Psoas muscle (tissue), 8 donors: ENCODE measurements around the gene ST6GAL1. TPM values are rescaled to one million over a fixed set of nuclear protein-coding genes. Genes with fewer than 3 reads are reported as not detected.
"Not testable (repeated sequence)": the region's sequence is repeated elsewhere in the genome, so short reads cannot be mapped to it uniquely, and the experiment has no call there.

ENCODE experiments used
- ATAC-seq, 4 donors: fragments of 200-7000 bp; cut with Tn5 transposase; one replicate each; pipeline ENCODE4 v1.9.1; 2020; ENCODE audit warnings: moderate library complexity in 3 of 4, mild to moderate bottlenecking in 2 of 4
- DNase-seq, 2 donors: peaks; one replicate each; pipeline ENCODE4 v3.0.0-alpha.2; 2020
- H3K27ac ChIP-seq: fragments of 200-600 bp; one replicate; pipeline ENCODE4 v1.8.0; 2022
- H3K27me3 ChIP-seq, 3 donors: fragments of 200-600 bp in 1 of 3; one replicate each; pipeline versions ENCODE4 v1.6.1 to v1.8.0; 2013 to 2022; ENCODE audit warnings: low read length in 2 of 3, mild to moderate bottlenecking in 2 of 3, moderate library complexity in 1 of 3; ENCODE audit not compliant: insufficient read depth in 3 of 3
- H3K36me3 ChIP-seq, 2 donors: fragments of 200-600 bp in 1 of 2; one replicate each; pipeline versions ENCODE4 v1.6.1 to v1.8.0; 2013 to 2022; ENCODE audit warnings: low read depth in 1 of 2, mild to moderate bottlenecking in 1 of 2, moderate library complexity in 1 of 2; ENCODE audit not compliant: insufficient read depth in 1 of 2
- H3K4me1 ChIP-seq: fragments of 200-600 bp; one replicate; pipeline ENCODE4 v1.8.0; 2022
- H3K4me3 ChIP-seq: fragments of 200-600 bp; one replicate; pipeline ENCODE4 v1.8.0; 2022; ENCODE audit warnings: mild to moderate bottlenecking
- H3K9me3 ChIP-seq: fragments of 200-600 bp; one replicate; pipeline ENCODE4 v1.8.0; 2022
- CTCF ChIP-seq: fragments of 200-600 bp; IDR thresholded peaks from one replicate; pipeline ENCODE4 v1.8.0; 2022; ENCODE audit warnings: antibody characterized with exemption
- WGBS, 3 donors: extraction: QIAGEN DNeasy Blood & Tissue Kit; methylation state at CpG; one replicate each; pipeline versions ENCODE4 v1.1.6 to v1.1.7; 2013; 5-methylcytosine and 5-hydroxymethylcytosine counted together
- intact Hi-C, 2 donors: fragments of 100-400 bp; cut with DNase I; formaldehyde crosslinking; loops; one replicate each; pipeline versions ENCODE4 v1.11.0 to v1.14.2; 2022
- polyA plus RNA-seq, 3 donors: library from polyadenylated mRNA; stranded (reverse); fragments of 200-250 nt; gene quantifications; one replicate each; pipeline ENCODE4 v1.2.3, GENCODE V29; 2013
- total RNA-seq, 4 donors: library from RNA; stranded (reverse); fragmentation: NEBNext Ultra II Directional in 2 of 4; extraction: Animal tissue kit (Norgen Biotek cat#: 25700) in 2 of 4; gene quantifications; one replicate each; pipeline versions ENCODE4 v1.2.1 to v1.2.4, GENCODE V29; 2021 to 2023
- donor health status: healthy with polysubstance abuse.
- donor health status: DM: no; HTN: no; CAD: no; lungs with moderate emphysema.
- donor health status: Bipolar disorder and iron deficiency.
- donor health status: healthy.
- donor health status: DM: yes; HTN: yes; CAD: no.
- donor health status: DM: no; HTN: no; CAD: no.
- donor health status: DM: no; HTN: no; CAD: no.
- donor health status: DM: yes; HTN: yes; CAD: no.

ST6GAL1 gene
- total and polyA plus RNA-seq, 7 donors, result 4.2 to 25.0 (median 15.3) TPM

- no peak for DNase-seq
- Histone ChIP-seq H3K4me3 (no peak overlapping the region), H3K27ac (no peak overlapping the region), H3K9me3 (peaks cover 5% of the 10 kb centered on the region), H3K36me3 (no peaks in the 10 kb centered on the region), H3K4me1 (peaks cover 3% of the 10 kb centered on the region), H3K27me3 (no peaks in the 10 kb centered on the region)
- intact Hi-C loops, result no loop called here
- no peak for TF ChIP-seq CTCF
- 72 to 75% (median 74%) methylated on average over 2 of the region's 2 CpGs for WGBS, 3 donors
- ATAC-seq, result no peak
These were observed 27.6 kb upstream of the ST6GAL1 start for GRCh38 chr3:186902713-186903112.

- H3K27ac ChIP-seq, DNase-seq, H3K36me3 ChIP-seq, H3K27me3 ChIP-seq, H3K4me1 ChIP-seq, H3K9me3 ChIP-seq, ATAC-seq, intact Hi-C loops, H3K4me3 ChIP-seq: not testable (repeated sequence)
- 61 to 92% (median 77%) methylated on average over 2 of the region's 2 CpGs for WGBS, 3 donors
These were observed 26.6 kb upstream of the ST6GAL1 start for GRCh38 chr3:186903676-186904075.

GRCh38 chr3:186907075-186907474 lies 23.3 kb upstream of the ST6GAL1 start:
- DNase-seq, ATAC-seq, intact Hi-C loops, H3K9me3 ChIP-seq, H3K36me3 ChIP-seq, H3K27me3 ChIP-seq, H3K27ac ChIP-seq, H3K4me3 ChIP-seq: not testable (repeated sequence)
- H3K4me1 ChIP-seq, result peaks cover 11% of the 10 kb centered on the region
- 92 to 97% (median 96%) methylated on average over 3 of the region's 3 CpGs for WGBS, 3 donors

GRCh38 chr3:186909078-186909853 lies 21.1 kb upstream of the ST6GAL1 start:
- intact Hi-C loops, result no loop called here
- 68 to 77% (median 73%) methylated on average over 17 of the region's 17 CpGs for WGBS, 3 donors
- Histone ChIP-seq H3K27ac (peak overlapping the region; percentile 86), H3K9me3 (peaks cover 5% of the 10 kb centered on the region), H3K36me3 (no peaks in the 10 kb centered on the region), H3K4me1 (peaks cover 11% of the 10 kb centered on the region), H3K4me3 (no peak overlapping the region), H3K27me3 (no peaks in the 10 kb centered on the region)
- ATAC-seq (peak in 2 of 4 donors; percentile 5 to 32), DNase-seq (no peak)
- TF ChIP-seq CTCF, result no peak

GRCh38 chr3:186915806-186916796 lies 14.2 kb upstream of the ST6GAL1 start:
- Histone ChIP-seq H3K27ac (peak overlapping the region; percentile 87), H3K4me3 (no peak overlapping the region), H3K9me3 (no peaks in the 10 kb centered on the region), H3K36me3 (no peaks in the 10 kb centered on the region), H3K4me1 (peaks cover 23% of the 10 kb centered on the region), H3K27me3 (no peaks in the 10 kb centered on the region)
- WGBS, 3 donors, result 28 to 53% (median 33%) methylated on average over 11 of the region's 11 CpGs
- intact Hi-C loops, result no loop called here
- DNase-seq, result peak; percentile 35 to 78
- ATAC-seq, result peak; percentile 97 to 99 (median 98)
- TF ChIP-seq CTCF, result no peak
